Renal cortex interstitium (tissue), 15 donors: Measurements from ENCODE around the gene ACAA1. TPM values are rescaled to one million over a fixed set of nuclear protein-coding genes. Genes with fewer than 3 reads are reported as not detected.

Experiments used
- DNase-seq, 11 donors: peaks; one replicate each; pipeline ENCODE4 v3.0.0-alpha.2; 2013; ENCODE audit warnings: low read depth in 9 of 11, low spot score in 4 of 11; ENCODE audit errors: extremely low read depth in 1 of 11
- long read RNA-seq, 16 experiments: transcript quantifications; one replicate each; lab custom pipeline, GENCODE V29; 2026
- polyA plus RNA-seq, 3 donors: library from polyadenylated mRNA; unstranded; fragments of 120-200 nt; gene quantifications; one replicate each; pipeline ENCODE4 v1.2.1, GENCODE V29; 2013; ENCODE audit not compliant: insufficient read length in 3 of 3

ACAA1 gene, protein sequence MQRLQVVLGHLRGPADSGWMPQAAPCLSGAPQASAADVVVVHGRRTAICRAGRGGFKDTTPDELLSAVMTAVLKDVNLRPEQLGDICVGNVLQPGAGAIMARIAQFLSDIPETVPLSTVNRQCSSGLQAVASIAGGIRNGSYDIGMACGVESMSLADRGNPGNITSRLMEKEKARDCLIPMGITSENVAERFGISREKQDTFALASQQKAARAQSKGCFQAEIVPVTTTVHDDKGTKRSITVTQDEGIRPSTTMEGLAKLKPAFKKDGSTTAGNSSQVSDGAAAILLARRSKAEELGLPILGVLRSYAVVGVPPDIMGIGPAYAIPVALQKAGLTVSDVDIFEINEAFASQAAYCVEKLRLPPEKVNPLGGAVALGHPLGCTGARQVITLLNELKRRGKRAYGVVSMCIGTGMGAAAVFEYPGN
- 100 to 1,000 TPM; 131 to 150 (median 139) TPM for polyA plus RNA-seq
- long read RNA-seq, donor 1, transcript ACAA1-202 (12 exons, 1,785 nt) = major isoform, 23 of 27 reads
- long read RNA-seq, donor 1, partial matches to known transcripts = 0 of 27 reads
- long read RNA-seq, donor 1, other reads (novel, unspliced or antisense) = 0 of 27 reads
- long read RNA-seq, donor 2, transcript ACAA1-202 (12 exons, 1,785 nt) = major isoform, 29 of 36 reads
- long read RNA-seq, donor 2, partial matches to known transcripts = 5 of 36 reads
- long read RNA-seq, donor 2, other reads (novel, unspliced or antisense) = 0 of 36 reads
- long read RNA-seq, donor 3, transcript ACAA1-202 (12 exons, 1,785 nt) = major isoform, 40 of 62 reads
- long read RNA-seq, donor 3, partial matches to known transcripts = 13 of 62 reads
- long read RNA-seq, donor 3, other reads (novel, unspliced or antisense) = 0 of 62 reads
- long read RNA-seq, donor 4, transcript ACAA1-215 (3 exons, 876 nt) = minor isoform, 5 of 59 reads
- long read RNA-seq, donor 4, transcript ACAA1-202 (12 exons, 1,785 nt) = major isoform, 26 of 59 reads
- long read RNA-seq, donor 4, partial matches to known transcripts = 23 of 59 reads
- long read RNA-seq, donor 4, other reads (novel, unspliced or antisense) = 0 of 59 reads
- long read RNA-seq, donor 5 = 0 reads
- long read RNA-seq, donor 6, transcript ACAA1-202 (12 exons, 1,785 nt) = major isoform, 25 of 38 reads
- long read RNA-seq, donor 6, transcript ACAA1-215 (3 exons, 876 nt) = minor isoform, 5 of 38 reads
- long read RNA-seq, donor 6, partial matches to known transcripts = 5 of 38 reads
- long read RNA-seq, donor 6, other reads (novel, unspliced or antisense) = 0 of 38 reads
- long read RNA-seq, donor 7, transcript ACAA1-202 (12 exons, 1,785 nt) = major isoform, 19 of 63 reads
- long read RNA-seq, donor 7, transcript ACAA1-215 (3 exons, 876 nt) = minor isoform, 5 of 63 reads
- long read RNA-seq, donor 7, partial matches to known transcripts = 39 of 63 reads
- long read RNA-seq, donor 7, other reads (novel, unspliced or antisense) = 0 of 63 reads
- long read RNA-seq, donor 8, transcript ACAA1-215 (3 exons, 876 nt) = minor isoform, 10 of 103 reads
- long read RNA-seq, donor 8, transcript ACAA1-202 (12 exons, 1,785 nt) = major isoform, 51 of 103 reads
- long read RNA-seq, donor 8, partial matches to known transcripts = 36 of 103 reads
- long read RNA-seq, donor 8, other reads (novel, unspliced or antisense) = 0 of 103 reads
- long read RNA-seq, donor 9, transcript ACAA1-202 (12 exons, 1,785 nt) = major isoform, 32 of 54 reads
- long read RNA-seq, donor 9, partial matches to known transcripts = 14 of 54 reads
- long read RNA-seq, donor 9, other reads (novel, unspliced or antisense) = 0 of 54 reads
- long read RNA-seq, donor 10, transcript ACAA1-202 (12 exons, 1,785 nt) = major isoform, 30 of 49 reads
- long read RNA-seq, donor 10, partial matches to known transcripts = 13 of 49 reads
- long read RNA-seq, donor 10, other reads (novel, unspliced or antisense) = 0 of 49 reads
- long read RNA-seq, donor 11, transcript ACAA1-202 (12 exons, 1,785 nt) = major isoform, 25 of 81 reads
- long read RNA-seq, donor 11, partial matches to known transcripts = 51 of 81 reads
- long read RNA-seq, donor 11, other reads (novel, unspliced or antisense) = 0 of 81 reads
- long read RNA-seq, donor 12, partial matches to known transcripts = 10 of 14 reads
- long read RNA-seq, donor 12, other reads (novel, unspliced or antisense) = 0 of 14 reads
- long read RNA-seq, donor 13, transcript ACAA1-202 (12 exons, 1,785 nt) = major isoform, 29 of 62 reads
- long read RNA-seq, donor 13, partial matches to known transcripts = 29 of 62 reads
- long read RNA-seq, donor 13, other reads (novel, unspliced or antisense) = 0 of 62 reads
- long read RNA-seq, donor 14, transcript ACAA1-202 (12 exons, 1,785 nt) = major isoform, 22 of 23 reads
- long read RNA-seq, donor 14, partial matches to known transcripts = 0 of 23 reads
- long read RNA-seq, donor 14, other reads (novel, unspliced or antisense) = 0 of 23 reads
- long read RNA-seq, donor 15, transcript ACAA1-202 (12 exons, 1,785 nt) = major isoform, 18 of 33 reads
- long read RNA-seq, donor 15, partial matches to known transcripts = 12 of 33 reads
- long read RNA-seq, donor 15, other reads (novel, unspliced or antisense) = 0 of 33 reads
- long read RNA-seq, donor 16, transcript ACAA1-203 (10 exons, 1,944 nt) = minor isoform, 5 of 204 reads
- long read RNA-seq, donor 16, transcript ACAA1-202 (12 exons, 1,785 nt) = major isoform, 79 of 204 reads
- long read RNA-seq, donor 16, transcript ACAA1-215 (3 exons, 876 nt) = minor isoform, 13 of 204 reads
- long read RNA-seq, donor 16, transcript ACAA1-217 (3 exons, 580 nt) = minor isoform, 10 of 204 reads
- long read RNA-seq, donor 16, partial matches to known transcripts = 97 of 204 reads
- long read RNA-seq, donor 16, other reads (novel, unspliced or antisense) = 0 of 204 reads

DNA sequence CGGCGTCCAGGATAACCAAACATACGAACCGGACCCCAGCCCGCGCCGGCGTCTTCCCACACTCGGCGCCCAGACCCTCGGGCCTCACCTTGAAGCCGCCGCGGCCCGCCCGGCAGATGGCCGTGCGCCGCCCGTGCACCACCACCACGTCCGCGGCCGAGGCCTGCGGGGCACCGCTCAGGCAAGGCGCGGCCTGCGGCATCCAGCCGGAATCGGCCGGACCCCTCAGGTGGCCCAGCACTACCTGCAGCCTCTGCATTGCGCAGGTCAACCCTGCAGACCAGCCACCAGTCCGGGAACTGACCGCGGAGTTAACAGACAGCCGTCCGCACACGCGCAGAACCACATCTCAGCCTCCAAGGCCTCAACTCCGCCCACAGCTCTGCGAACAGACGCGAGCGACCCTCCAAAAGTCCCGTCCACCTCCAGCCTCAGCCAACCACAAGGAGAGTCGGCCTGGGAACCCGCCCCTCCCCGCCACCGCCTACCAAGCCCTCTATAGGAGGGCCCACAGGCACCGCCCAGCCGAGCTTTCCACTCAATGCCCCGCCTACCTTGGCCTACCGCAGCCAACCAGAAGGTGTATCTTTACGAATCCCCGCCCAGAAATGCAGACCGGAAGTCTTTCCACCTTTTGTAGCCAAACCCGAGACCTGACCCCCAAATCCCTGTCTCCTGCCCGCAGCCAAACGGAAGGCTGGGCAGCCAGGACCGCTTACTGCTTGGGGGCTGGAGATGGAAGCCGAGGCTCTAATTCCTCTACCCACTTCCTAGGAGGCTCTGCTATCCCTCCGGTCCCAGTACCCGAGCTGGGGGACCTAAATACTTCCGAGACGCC is at the start of gene ACAA1:
TSS of gene ACAA1 (minus strand) at position 351 of the 838 bp plus-strand sequence. CDS start at position 259, 92 bp downstream.
- DNase-seq = peak; percentile 91 to 99 (median 98)

DNA sequence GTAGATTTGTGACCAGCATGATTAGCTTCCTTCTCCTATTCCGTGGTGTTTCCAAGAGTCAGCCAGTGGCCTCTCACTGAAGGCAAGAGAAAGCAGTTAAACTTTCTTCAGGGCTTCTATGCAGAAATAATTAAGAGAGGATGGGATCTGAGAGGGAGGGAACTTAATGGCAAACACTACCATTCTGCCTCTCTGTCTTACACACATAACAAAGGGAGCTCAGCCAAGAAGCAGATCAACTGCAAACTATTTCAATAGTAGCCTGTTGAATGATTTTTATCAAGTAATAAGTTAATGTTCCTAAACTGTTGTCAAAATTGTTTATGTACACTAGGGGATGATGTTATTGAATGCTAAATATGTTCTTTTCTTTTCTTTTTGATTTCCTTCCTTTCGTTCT is 40.3 kb upstream of the ACAA1 start:
- no peak for DNase-seq

DNA sequence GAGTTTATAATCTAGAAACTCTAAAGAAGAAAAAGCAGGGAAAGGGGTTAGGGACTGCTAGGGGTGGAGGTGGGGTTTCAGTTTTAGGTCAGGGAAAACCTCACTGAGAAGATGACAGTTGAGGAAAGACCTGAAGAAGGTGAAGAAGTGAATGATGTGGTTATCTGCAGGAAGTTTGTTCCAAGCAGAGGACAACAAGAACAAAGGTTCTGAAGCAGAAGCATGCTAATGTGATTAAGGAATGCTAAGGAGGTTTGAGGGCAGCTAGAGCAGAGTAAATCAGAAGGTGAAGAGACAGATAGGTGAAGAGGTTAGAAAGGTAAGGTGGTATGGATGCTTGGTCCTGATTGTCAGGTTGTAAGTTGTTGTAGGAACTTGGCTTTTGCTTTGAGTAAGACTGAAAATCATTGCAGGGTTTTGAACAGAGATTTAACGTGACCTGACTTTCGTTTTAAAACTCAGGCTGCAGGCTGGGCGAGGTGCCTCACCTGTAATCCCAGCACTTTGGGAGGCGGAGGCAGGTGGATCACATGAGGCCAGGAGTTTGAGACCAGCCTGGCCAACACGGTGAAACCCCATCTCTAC is 37.0 kb upstream of the ACAA1 start:
- no peak for DNase-seq

DNA sequence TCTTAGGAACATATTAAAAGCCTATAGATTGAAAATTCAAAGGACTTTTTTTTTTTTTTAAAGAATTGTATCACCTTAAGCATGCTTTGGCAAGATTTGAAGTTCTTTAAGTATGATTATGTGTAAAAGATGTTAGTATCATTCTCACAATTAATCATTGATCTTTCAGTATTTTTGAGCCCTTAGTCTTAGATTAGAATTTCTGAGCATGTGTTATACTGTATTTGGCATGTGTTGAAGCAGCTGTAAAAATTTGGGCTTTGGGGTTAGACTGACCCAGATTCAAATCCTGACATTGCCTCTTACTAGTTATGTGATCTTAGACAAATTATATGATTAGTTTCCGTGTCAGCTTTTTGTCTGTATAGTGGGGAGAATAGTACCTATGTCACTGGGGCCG is 34.7 kb upstream of the ACAA1 start:
- DNase-seq = no peak

DNA sequence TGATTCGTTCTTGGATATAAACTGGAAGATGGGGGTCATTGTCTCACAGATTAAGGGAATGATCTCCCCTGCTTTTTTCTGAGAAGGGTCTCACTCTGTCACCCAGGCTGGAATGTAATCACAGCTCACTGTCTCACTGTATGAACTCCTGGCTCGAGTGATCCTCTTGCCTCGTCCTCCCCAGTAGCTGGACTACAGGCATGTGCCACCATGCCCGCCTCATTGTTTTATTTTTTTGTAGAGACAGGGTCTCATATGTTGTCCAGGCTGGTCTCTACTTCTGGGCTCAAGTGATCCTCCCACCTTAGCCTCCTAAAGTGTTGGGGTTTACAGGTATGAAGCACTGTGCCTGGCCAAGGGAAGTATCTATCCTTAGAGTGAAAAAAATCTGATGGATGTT is 33.8 kb upstream of the ACAA1 start:
- no peak for DNase-seq

DNA sequence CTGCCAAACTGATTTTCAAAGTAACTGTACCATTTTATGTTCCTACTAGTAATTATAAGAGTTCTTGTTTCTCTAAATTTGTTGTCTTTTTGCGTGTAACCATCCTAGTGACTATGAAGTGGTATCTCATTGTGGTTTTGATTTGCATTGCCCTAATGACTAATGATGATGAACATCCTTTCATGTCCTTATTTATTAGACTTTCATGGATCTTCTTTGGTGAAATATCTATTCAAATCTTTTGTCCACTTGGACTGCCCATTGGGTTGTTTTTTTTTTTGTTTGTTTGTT is 32.0 kb upstream of the ACAA1 start:
- no peak for DNase-seq

DNA sequence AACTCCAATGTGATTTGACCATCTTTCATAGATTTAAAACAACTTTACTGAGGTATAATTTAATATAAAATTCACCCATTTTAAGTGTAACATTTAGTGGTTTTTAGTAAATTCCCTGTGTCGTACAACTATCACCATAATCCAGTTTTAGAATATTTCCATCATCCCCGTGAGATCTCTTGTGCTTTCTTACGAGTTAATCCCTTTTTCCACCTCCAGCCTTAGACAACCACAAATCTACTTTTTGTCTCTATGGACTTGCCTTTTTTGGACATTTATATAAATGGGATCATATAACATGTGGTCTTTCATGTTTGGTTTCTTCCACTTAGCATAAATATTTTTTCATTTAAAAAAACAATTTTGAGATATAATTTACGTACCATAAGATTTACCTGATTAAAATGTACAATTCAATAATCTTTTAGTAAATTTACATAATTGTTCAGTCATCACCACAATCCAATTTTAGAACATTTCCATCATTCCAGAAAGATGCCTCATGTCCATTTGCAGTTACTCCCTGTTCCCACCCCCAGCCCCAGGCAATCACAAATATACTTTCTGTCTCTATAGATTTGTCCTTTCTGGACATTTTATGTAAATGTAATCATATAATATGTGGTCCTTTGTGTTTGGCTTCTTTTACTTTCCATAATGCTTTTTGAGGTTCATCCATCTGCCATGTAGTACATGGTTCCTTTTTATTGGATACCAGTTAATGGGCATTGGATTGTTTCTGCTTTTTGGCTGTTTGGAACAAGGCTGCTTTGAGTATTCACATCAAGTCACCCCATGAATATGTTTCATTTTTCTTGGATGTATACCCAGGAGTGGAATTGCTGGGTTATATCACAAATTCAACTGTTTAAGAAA is 31.5 kb upstream of the ACAA1 start:
- no peak for DNase-seq

DNA sequence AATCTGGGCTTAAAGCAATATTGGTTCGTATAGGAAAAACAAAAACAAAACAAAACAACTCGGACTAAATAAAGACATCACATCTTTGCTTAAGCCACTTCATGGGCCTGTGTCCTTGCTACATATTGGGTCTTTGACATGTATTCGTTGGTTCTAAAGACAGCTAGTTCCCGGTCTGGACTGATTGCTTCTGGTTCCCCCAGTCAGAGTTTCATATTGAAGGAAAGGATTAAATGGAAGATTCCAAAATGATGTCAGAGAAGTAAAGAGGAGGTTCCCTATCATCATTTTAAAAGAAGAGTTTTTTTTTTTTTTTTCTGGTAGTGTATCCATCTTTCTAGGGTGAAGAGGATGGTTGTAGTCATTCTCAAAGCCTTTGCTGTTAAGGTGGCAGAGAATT is 30.7 kb upstream of the ACAA1 start:
- DNase-seq = no peak

DNA sequence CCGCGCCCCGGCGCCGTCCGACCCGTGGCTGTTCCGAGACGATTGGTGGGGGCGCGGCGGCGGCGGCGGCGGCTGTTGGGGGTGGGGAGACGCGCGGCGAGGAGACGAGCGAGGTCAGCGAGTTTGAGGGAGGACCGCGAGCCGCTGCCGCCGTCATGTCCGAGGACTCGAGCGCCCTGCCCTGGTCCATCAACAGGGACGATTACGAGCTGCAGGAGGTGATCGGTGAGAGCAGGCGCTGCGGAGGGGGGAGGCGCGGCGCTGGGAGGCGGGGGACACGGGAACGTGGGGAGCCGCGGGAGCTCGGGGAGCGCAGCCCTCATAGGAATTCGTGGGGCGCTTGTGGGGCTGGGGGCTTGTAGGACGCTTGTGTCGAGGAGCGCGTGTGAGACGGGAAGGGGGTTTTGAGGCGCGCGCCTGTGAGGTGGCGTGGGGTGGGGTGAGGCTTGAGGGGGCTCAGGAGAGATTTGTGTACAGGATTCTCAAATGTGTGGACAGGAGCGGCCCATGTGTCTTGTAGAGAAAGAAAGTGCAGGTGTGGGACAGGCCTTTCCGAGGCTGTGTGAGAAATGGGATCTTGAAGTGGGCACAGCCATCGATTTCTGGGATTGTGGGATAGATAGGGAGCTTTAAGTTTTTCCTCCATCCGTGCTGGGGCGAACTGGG is 28.9 kb upstream of the ACAA1 start:
- peak in 1 of 11 donors; percentile 32 for DNase-seq

DNA sequence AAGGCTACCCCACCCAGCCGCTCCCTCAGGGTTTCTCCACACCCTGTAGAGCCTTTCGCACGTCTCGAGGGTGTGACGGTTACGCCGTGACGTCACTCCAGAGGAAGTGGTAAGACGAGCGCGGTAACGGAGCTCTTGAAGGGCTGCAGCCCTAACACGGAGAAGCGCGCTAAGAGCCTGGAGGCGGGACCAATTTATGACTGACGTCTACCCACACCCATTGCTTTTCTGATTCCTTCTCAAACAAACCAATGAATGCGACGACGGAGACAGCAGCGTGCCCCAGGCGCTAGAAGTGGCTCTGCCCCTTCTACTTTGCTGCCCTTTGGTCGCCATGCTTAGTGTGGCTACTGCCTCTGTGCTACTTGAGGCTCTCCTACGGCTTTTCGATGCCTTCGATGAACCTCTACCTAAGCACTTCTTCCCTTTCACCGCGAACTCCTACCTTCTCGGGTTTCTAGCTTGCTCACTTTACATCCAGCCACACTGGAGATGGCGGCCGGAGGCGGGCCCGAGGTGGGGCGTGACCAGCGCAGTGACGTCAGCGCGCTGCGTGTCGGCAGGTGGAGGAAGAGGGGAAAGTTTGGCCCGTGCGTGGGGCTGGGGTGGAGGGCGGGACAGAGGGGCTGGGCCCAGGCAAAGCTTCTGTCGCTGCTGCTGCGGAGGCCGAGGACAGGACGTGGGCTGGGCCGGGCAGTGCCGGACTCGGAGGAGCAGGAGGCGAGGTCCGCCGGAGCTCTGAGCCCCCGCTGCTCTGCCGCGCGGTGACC is 28.2 kb upstream of the ACAA1 start, which contains the start of gene OXSR1:
TSS of gene OXSR1 (plus strand) at position 586 of the 770 bp plus-strand sequence. CDS start 340 bp downstream, outside the sequence.
- DNase-seq = peak; percentile 98 to 100 (median 99)

DNA sequence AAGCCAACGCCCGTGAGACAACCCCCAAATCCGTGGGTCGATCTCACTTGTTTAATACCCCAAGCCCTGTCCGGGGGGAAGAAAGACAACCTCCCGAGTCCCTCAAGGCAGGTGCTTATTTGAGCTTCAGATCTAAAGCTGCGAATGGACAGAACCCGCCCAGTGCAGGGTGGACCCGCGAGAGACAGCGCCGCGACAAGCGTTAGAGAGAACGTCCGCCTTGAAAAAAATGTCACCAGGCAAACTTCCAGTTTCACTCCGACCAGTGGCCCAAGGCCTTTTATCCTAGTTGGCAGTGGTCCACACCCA is 27.7 kb upstream of the ACAA1 start:
- DNase-seq = no peak

DNA sequence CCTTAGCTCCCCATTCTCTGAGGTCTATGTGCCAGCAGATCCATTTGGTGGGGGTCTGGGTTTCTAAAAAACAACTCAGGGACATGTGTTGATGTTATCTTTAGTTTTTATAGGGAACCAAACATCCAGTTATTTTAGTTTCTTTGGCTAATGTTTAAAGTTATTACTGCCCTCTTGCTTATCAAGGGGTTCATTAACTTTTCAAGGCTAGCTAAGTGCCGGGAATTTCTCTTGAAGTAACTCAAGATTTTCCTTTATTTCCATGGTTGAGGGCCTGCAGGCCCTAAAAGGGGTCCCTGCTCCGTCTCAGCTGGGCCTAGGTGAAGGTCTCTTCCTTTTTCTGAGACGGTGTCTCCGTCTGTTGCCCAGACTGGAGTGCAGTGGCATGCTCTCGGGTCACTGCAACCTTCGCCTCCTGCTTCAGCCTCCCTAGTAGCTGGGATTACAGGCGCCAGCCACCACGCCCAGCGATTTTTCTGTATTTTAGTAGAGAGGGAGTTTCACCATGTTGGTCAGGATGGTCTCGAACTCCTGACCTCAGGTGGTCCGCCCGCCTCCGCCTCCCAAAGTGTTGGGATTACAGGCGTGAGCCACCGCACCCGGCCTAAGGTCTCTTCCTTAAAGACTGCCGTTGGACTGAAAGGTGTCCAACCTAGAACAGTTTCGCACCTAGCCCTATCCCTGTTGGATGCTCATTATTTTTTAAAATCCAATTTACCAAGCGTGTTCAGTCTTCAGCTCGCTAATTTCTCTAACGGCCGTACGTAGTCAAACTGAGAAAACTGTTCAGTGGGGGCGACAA is 27.1 kb upstream of the ACAA1 start:
- DNase-seq = peak in 1 of 11 donors; percentile 24
